Measurements from ENCODE around the gene GNA14. TPM values are rescaled to one million over a fixed set of nuclear protein-coding genes. Genes with fewer than 3 reads are reported as not detected.
A peak's percentile ranks its signal among the peaks of the same experiment; 100 is the strongest.

The GNA14 gene
- total RNA-seq, 1 experiment from 2014 or later, result not detected

GRCh38 chr9:77663754-77664153 is 15.6 kb upstream of the GNA14 start:
- BruUV-seq (replicated peaks), result no TSS peak
- POLR2A ChIA-PET, result no interaction called here
- Mint-ChIP-seq H3K27me3 (ENCODE audit: insufficient read depth, unreplicated experiment) (no peaks in the 10 kb centered on the region), H3K4me3 (ENCODE audit: unreplicated experiment) (no peak overlapping the region), H3K36me3 (ENCODE audit: insufficient read depth, unreplicated experiment) (no peaks in the 10 kb centered on the region), H3K4me1 (ENCODE audit: insufficient read depth, unreplicated experiment) (peaks cover 9% of the 10 kb centered on the region), H3K9me3 (ENCODE audit: unreplicated experiment) (no peaks in the 10 kb centered on the region), H3K27ac (ENCODE audit: low read depth, unreplicated experiment) (no peak overlapping the region)
- intact Hi-C loops (cut with micrococcal nuclease), result loop anchor here (1.0 kb wide), 1 partner anchor 88 kb away; no protein-coding TSS in a partner anchor
- DNase-seq (ENCODE audit: unreplicated experiment), result peak; percentile 6
- CTCF ChIA-PET, result no interaction called here
- no peak for TF ChIP-seq CTCF (IDR thresholded peaks at IDR 0.05; ENCODE audit: unreplicated experiment)

GRCh38 chr9:77661566-77662085 is 13.5 kb upstream of the GNA14 start:
- POLR2A ChIA-PET, result no interaction called here
- Mint-ChIP-seq H3K36me3 (ENCODE audit: insufficient read depth, unreplicated experiment) (no peaks in the 10 kb centered on the region), H3K9me3 (ENCODE audit: unreplicated experiment) (no peaks in the 10 kb centered on the region), H3K4me1 (ENCODE audit: insufficient read depth, unreplicated experiment) (peaks cover 9% of the 10 kb centered on the region), H3K27me3 (ENCODE audit: insufficient read depth, unreplicated experiment) (no peaks in the 10 kb centered on the region), H3K4me3 (ENCODE audit: unreplicated experiment) (no peak overlapping the region), H3K27ac (ENCODE audit: low read depth, unreplicated experiment) (no peak overlapping the region)
- BruUV-seq (replicated peaks), result no TSS peak
- DNase-seq (ENCODE audit: unreplicated experiment), result no peak
- intact Hi-C loops (cut with micrococcal nuclease), result no loop called here
- CTCF ChIA-PET, result no interaction called here
- no peak for TF ChIP-seq CTCF (IDR thresholded peaks at IDR 0.05; ENCODE audit: unreplicated experiment)

GRCh38 chr9:77659926-77660325 is 11.8 kb upstream of the GNA14 start:
- H3K36me3 Mint-ChIP-seq (ENCODE audit: insufficient read depth, unreplicated experiment), result no peaks in the 10 kb centered on the region
- H3K9me3 Mint-ChIP-seq (ENCODE audit: unreplicated experiment), result no peaks in the 10 kb centered on the region
- ChIA-PET CTCF (no interaction called here), POLR2A (no interaction called here)
- H3K4me3 Mint-ChIP-seq (ENCODE audit: unreplicated experiment), result no peak overlapping the region
- H3K27ac Mint-ChIP-seq (ENCODE audit: low read depth, unreplicated experiment), result no peak overlapping the region
- H3K27me3 Mint-ChIP-seq (ENCODE audit: insufficient read depth, unreplicated experiment), result no peaks in the 10 kb centered on the region
- BruUV-seq (replicated peaks), result no TSS peak
- intact Hi-C loops (cut with micrococcal nuclease), result no loop called here
- no peak for DNase-seq (ENCODE audit: unreplicated experiment)
- TF ChIP-seq CTCF (IDR thresholded peaks at IDR 0.05; ENCODE audit: unreplicated experiment), result no peak
- peaks cover 9% of the 10 kb centered on the region for H3K4me1 Mint-ChIP-seq (ENCODE audit: insufficient read depth, unreplicated experiment)

GRCh38 chr9:77651203-77651602 is 3.1 kb upstream of the GNA14 start:
- H3K4me3 Mint-ChIP-seq (ENCODE audit: unreplicated experiment), result no peak overlapping the region
- H3K9me3 Mint-ChIP-seq (ENCODE audit: unreplicated experiment), result no peaks in the 10 kb centered on the region
- H3K4me1 Mint-ChIP-seq (ENCODE audit: insufficient read depth, unreplicated experiment), result no peaks in the 10 kb centered on the region
- DNase-seq (ENCODE audit: unreplicated experiment), result no peak
- BruUV-seq (replicated peaks), result no TSS peak
- no peak for TF ChIP-seq CTCF (IDR thresholded peaks at IDR 0.05; ENCODE audit: unreplicated experiment)
- H3K27me3 Mint-ChIP-seq (ENCODE audit: insufficient read depth, unreplicated experiment), result no peaks in the 10 kb centered on the region
- intact Hi-C loops (cut with micrococcal nuclease), result no loop called here
- H3K36me3 Mint-ChIP-seq (ENCODE audit: insufficient read depth, unreplicated experiment), result no peaks in the 10 kb centered on the region
- H3K27ac Mint-ChIP-seq (ENCODE audit: low read depth, unreplicated experiment), result no peak overlapping the region
- ChIA-PET POLR2A (no interaction called here), CTCF (no interaction called here)

Data from MCF 10A (cell line).